COR-L47 (cell line): ENCODE measurements around the gene CLRN3.

Source experiments
- DNase-seq: peaks from one replicate; lab custom pipeline; 2025; lab: John Stamatoyannopoulos, UW

Gene CLRN3

DNA sequence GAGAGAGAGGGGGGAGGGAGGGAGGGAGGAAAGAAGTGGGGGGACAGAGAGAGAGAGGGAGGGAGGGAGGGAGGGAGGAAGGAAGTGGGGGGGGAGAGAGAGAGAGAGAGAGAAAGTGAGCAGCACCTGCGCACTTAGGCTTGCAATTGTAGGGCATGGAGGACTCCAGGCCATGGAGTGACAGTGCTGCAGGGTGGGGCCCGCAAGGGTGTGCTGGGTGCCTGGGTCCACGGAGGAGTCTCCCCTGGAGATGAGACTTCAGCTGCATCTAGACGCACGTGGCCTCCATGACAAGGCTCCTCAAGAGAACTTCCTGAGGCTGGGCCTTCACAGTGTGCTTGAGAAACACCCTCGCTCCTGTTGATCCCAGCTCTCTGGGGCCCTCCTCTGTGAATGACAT lies 44.5 kb downstream of the CLRN3 start:
- DNase-seq: no peak

GRCh38 chr10:127845756-127846155 lies 47.0 kb downstream of the CLRN3 start:
- DNase-seq: no peak

GRCh38 chr10:127840884-127841283 lies 51.9 kb downstream of the CLRN3 start:
- no peak for DNase-seq

- DNase-seq: no peak
Observed at GRCh38 chr10:127836966-127837365, 55.8 kb downstream of the CLRN3 start.

- no peak for DNase-seq
Observed at GRCh38 chr10:127836176-127836575, 56.6 kb downstream of the CLRN3 start.

DNA sequence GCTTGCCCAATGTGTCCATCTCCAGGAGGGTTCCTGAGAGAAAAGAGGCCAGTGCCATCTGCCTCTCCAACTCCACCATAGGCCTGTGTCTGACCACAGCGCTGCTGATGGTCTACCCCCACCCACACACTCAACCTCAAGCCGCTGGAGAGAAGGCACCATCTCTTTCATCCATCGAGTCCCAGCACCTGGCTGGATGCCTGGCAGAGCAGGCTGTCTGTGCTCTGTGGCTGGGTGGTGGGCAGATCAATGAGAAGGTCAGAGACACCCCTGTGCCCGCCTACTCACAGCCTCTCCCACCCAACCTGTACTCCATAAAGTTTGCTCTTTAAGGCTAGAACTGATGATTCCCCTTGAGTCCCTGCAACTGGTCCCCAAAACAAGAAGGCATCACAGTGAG lies 58.0 kb downstream of the CLRN3 start:
- DNase-seq: no peak

DNA sequence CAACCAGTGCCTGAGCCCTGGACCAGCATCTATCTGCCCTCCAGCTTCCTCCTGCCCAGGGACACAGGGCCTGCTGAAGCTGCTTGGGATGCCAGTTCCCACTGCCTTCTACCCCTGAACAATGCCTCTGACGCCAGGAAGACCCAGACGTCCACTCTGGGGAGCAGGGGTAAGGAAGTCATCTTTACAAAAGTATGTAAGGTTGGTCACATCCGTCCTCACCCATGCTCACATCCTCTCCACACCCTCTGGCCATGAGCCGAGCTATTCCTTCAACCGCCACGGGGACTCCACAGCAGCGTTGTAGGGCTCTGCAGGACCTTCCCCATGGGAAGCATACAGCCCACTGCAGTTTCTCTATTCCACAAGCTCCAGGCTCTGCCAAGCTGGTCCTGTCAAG lies 58.5 kb downstream of the CLRN3 start:
- no peak for DNase-seq

DNA sequence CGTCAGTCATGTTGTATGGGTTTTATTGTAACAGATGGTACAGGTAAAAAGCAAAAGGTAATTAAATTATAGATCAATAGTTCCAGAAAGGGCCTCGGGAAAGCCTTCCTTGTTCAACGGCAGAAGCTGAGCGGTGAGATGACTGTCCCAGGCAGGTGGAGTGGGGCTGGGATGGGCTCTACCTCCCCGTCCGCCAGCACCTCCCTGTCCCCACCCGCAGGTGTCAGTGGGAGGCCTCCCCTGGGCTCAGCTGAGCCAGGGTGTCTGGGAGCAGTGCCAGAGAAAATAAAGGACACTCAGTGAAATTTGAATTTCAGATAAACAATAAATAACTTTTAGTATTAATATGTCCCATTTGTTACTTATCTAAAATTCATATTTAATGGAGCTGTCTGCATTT lies 58.9 kb downstream of the CLRN3 start:
- DNase-seq: no peak

DNA sequence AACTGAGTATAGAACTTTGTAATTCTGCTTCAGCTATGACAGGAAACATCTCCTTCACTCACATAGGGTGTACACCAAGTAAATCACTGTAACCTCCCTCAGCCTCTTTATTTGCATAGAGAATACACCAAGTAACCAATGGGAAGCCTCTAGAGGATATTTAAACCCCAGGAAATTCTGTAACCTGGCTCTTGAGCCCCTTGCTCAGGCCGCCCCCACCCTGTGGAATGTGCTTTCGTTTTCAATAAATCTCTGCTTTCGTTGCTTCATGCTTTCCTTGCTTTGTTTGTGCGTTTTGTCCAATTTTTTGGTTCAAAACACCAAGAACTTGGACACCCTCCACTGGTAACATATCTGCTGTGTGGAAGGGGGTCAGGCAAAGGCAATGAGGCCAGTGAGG lies 60.2 kb downstream of the CLRN3 start:
- DNase-seq: no peak

DNA sequence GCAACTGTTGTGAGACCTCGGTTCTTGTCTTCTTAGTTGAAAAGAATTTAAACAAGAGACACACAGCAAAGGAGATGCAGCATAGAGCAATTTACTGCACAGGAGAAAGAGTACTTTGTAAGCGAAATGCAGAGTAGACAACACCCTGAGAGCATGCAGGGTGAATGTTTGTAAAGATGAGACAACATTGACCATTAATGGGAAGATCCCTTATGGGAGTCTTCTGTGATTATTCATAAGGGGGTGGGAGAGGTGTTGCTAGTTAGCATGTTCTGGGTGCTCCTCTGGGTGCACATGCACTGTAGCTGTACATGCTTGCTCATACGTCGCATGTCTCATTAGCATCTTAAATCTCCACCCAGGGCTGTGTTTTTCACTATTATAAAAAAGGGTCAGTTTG lies 62.3 kb downstream of the CLRN3 start:
- DNase-seq: no peak
